HEK293 (cell line): ENCODE results near the gene MIEF2.
A peak's percentile ranks its signal among the peaks of the same experiment; 100 is the strongest.

Experiments
- GFI1B ChIP-seq: fragments of 450-650 bp; formaldehyde crosslinking; IDR thresholded peaks from 2 replicates; pipeline ENCODE4 v1.5.1; 2016; ENCODE audit warnings: missing biosample characterization, missing genetic modification characterization
- GLI4 ChIP-seq: fragments of 450-650 bp; formaldehyde crosslinking; IDR thresholded peaks from 2 replicates; pipeline ENCODE4 v1.5.1; 2016; ENCODE audit warnings: missing biosample characterization, missing genetic modification characterization
- IKZF3 ChIP-seq: fragments of 450-650 bp; IDR thresholded peaks from 2 replicates; pipeline ENCODE4 v1.5.0; 2018; ENCODE audit warnings: missing biosample characterization, mild to moderate bottlenecking, missing genetic modification characterization, moderate library complexity
- KLF10 ChIP-seq: fragments of 450-650 bp; IDR thresholded peaks from 2 replicates; pipeline ENCODE4 v1.5.1; 2018; ENCODE audit warnings: missing biosample characterization, mild to moderate bottlenecking, missing genetic modification characterization
- OSR2 ChIP-seq: fragments of 450-650 bp; formaldehyde crosslinking; IDR thresholded peaks from 2 replicates; pipeline ENCODE4 v1.5.1; 2016; ENCODE audit warnings: missing biosample characterization, missing genetic modification characterization
- RBAK ChIP-seq: fragments of 450-650 bp; formaldehyde crosslinking; IDR thresholded peaks from 2 replicates; pipeline ENCODE4 v1.5.1; 2016; ENCODE audit warnings: missing biosample characterization, missing genetic modification characterization
- REST ChIP-seq: fragments of 450-650 bp; formaldehyde crosslinking; IDR thresholded peaks from 2 replicates; pipeline ENCODE4 v1.5.1; 2016; ENCODE audit warnings: missing biosample characterization, missing genetic modification characterization
- SETDB1 ChIP-seq: IDR thresholded peaks from one replicate; pipeline ENCODE4 v1.6.1; 2017; ENCODE audit warnings: mild to moderate bottlenecking, low read length, moderate library complexity, mixed read lengths; ENCODE audit not compliant: insufficient read length
- WT1 ChIP-seq: fragments of 450-650 bp; formaldehyde crosslinking; IDR thresholded peaks from 2 replicates; pipeline ENCODE4 v1.5.1; 2016; ENCODE audit warnings: missing biosample characterization, missing genetic modification characterization
- YY1 ChIP-seq: fragments of 450-650 bp; formaldehyde crosslinking; IDR thresholded peaks from 2 replicates; pipeline ENCODE4 v1.5.1; 2018; ENCODE audit warnings: missing biosample characterization, missing genetic modification characterization
- ZBTB21 ChIP-seq: fragments of 450-650 bp; formaldehyde crosslinking; IDR thresholded peaks from 2 replicates; pipeline ENCODE4 v1.5.1; 2017; ENCODE audit warnings: missing biosample characterization, missing genetic modification characterization
- ZBTB26 ChIP-seq: fragments of 450-650 bp; formaldehyde crosslinking; optimal IDR thresholded peaks from 2 replicates; pipeline ENCODE3; 2016; ENCODE audit warnings: missing biosample characterization, mild to moderate bottlenecking, missing genetic modification characterization
- ZBTB48 ChIP-seq: fragments of 450-650 bp; formaldehyde crosslinking; IDR thresholded peaks from 2 replicates; pipeline ENCODE4 v1.5.1; 2016; ENCODE audit warnings: missing biosample characterization, missing genetic modification characterization
- ZBTB6 ChIP-seq: fragments of 450-650 bp; formaldehyde crosslinking; IDR thresholded peaks from 2 replicates; pipeline ENCODE4 v1.5.1; 2017; ENCODE audit warnings: missing biosample characterization, missing genetic modification characterization
- ZBTB7A ChIP-seq: fragments of 450-650 bp; formaldehyde crosslinking; IDR thresholded peaks from 2 replicates; pipeline ENCODE4 v1.5.1; 2016; ENCODE audit warnings: low read depth, missing biosample characterization, missing genetic modification characterization
- ZFP69B ChIP-seq: fragments of 450-650 bp; formaldehyde crosslinking; IDR thresholded peaks from 2 replicates; pipeline ENCODE4 v1.5.1; 2016; ENCODE audit warnings: missing biosample characterization, missing genetic modification characterization
- ZNF2 ChIP-seq: fragments of 450-650 bp; formaldehyde crosslinking; IDR thresholded peaks from 2 replicates; pipeline ENCODE4 v1.5.1; 2016; ENCODE audit warnings: missing biosample characterization, missing genetic modification characterization
- ZNF26 ChIP-seq: fragments of 450-650 bp; formaldehyde crosslinking; IDR thresholded peaks from 2 replicates; pipeline ENCODE4 v1.5.1; 2016; ENCODE audit warnings: missing biosample characterization, missing genetic modification characterization
- ZNF423 ChIP-seq: fragments of 450-650 bp; formaldehyde crosslinking; IDR thresholded peaks from 2 replicates; pipeline ENCODE4 v1.5.1; 2016; ENCODE audit warnings: missing biosample characterization, missing genetic modification characterization
- ZNF558 ChIP-seq: fragments of 450-650 bp; formaldehyde crosslinking; IDR thresholded peaks from 2 replicates; pipeline ENCODE4 v1.5.1; 2016; ENCODE audit warnings: missing biosample characterization, missing genetic modification characterization
- ZSCAN23 ChIP-seq: fragments of 450-650 bp; formaldehyde crosslinking; IDR thresholded peaks from 2 replicates; pipeline ENCODE4 v1.5.1; 2016; ENCODE audit warnings: missing biosample characterization, missing genetic modification characterization
- ZSCAN30 ChIP-seq: fragments of 450-650 bp; IDR thresholded peaks from 2 replicates; pipeline ENCODE4 v1.5.1; 2018; ENCODE audit warnings: missing biosample characterization, mild to moderate bottlenecking, missing genetic modification characterization, moderate library complexity
- TF ChIP-seq, protein P1 (sequence below): fragments of 450-650 bp; formaldehyde crosslinking; IDR thresholded peaks from 2 replicates; pipeline ENCODE4 v1.5.1; 2016; ENCODE audit warnings: missing biosample characterization, missing genetic modification characterization, borderline replicate concordance
- TF ChIP-seq, protein P2 (sequence below): fragments of 450-650 bp; formaldehyde crosslinking; IDR thresholded peaks from 2 replicates; pipeline ENCODE4 v1.5.1; 2016; ENCODE audit warnings: missing biosample characterization, missing genetic modification characterization
- TF ChIP-seq, protein P3 (sequence below): fragments of 450-650 bp; formaldehyde crosslinking; IDR thresholded peaks from 2 replicates; pipeline ENCODE4 v1.5.1; 2016; ENCODE audit warnings: missing biosample characterization, missing genetic modification characterization

The MIEF2 gene

DNA sequence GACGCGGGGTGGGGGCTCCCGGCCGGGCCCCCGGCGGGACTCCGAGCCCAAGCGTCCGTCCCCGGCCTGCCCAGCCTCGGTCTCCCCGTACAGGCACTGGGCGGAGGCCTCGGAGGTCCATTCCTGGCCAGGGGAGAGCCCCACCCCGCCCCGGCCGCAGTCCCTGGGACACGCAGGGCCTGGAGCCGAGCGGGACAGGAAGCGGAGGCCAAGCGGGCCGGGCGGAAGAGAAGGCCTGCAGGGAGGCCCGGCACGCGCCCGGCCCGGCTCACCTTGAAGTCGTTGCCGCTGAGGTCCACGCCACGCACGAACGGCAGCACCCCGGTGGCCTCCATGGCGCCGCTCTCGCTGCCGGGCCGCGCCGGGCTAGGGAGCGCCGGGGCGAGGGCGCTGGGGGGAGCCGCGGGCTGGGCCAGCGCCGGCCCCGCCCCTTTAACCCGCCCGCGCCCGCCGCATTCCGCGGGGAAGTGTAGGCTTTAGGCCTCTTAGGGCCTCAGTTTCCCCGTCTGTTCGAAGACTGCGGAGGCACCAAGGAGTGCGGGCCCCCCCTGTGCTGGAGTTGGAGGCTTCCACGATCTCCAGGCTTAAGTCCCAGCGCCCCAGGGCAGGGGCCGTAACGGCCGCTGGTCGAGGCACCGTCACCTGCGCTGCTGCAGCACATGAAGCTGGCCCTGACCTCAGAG, 2.0 kb upstream of the MIEF2 start, which contains the start of gene FLII (continued):
- TF ChIP-seq ZNF26 (tag by site-specific recombination) (no peak), OSR2 (no peak), GFI1B (tag by site-specific recombination) (no peak), YY1 (tag by site-specific recombination) (peak; percentile 68), ZBTB7A (no peak), RBAK (tag by site-specific recombination) (no peak), ZBTB48 (tag by site-specific recombination) (peak; percentile 74), ZSCAN30 (tag by site-specific recombination) (peak; percentile 35), KLF10 (tag by site-specific recombination) (peak; percentile 54; the same call in 1 of the 2 replicates), ZBTB6 (tag by site-specific recombination) (0 out of 2 replicates have a peak, but pooled peaks have one; percentile 8), ZNF558 (no peak), WT1 (tag by site-specific recombination) (no peak), IKZF3 (tag by site-specific recombination) (peak; percentile 14; the same call in 1 of the 2 replicates), ZSCAN23 (no peak), ZNF423 (no peak), GLI4 (tag by site-specific recombination) (no peak), SETDB1 (no peak), REST (0 out of 2 replicates have a peak, but pooled peaks have one; percentile 15), ZBTB26 (tag by site-specific recombination) (peak; percentile 85), ZBTB21 (tag by site-specific recombination) (no peak), ZFP69B (no peak), ZNF2 (tag by site-specific recombination) (0 out of 2 replicates have a peak, but pooled peaks have one; percentile 25)
- TF ChIP-seq, protein P1, sequence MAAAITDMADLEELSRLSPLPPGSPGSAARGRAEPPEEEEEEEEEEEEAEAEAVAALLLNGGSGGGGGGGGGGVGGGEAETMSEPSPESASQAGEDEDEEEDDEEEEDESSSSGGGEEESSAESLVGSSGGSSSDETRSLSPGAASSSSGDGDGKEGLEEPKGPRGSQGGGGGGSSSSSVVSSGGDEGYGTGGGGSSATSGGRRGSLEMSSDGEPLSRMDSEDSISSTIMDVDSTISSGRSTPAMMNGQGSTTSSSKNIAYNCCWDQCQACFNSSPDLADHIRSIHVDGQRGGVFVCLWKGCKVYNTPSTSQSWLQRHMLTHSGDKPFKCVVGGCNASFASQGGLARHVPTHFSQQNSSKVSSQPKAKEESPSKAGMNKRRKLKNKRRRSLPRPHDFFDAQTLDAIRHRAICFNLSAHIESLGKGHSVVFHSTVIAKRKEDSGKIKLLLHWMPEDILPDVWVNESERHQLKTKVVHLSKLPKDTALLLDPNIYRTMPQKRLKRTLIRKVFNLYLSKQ (tag by site-specific recombination) = no peak
- TF ChIP-seq, protein P2, sequence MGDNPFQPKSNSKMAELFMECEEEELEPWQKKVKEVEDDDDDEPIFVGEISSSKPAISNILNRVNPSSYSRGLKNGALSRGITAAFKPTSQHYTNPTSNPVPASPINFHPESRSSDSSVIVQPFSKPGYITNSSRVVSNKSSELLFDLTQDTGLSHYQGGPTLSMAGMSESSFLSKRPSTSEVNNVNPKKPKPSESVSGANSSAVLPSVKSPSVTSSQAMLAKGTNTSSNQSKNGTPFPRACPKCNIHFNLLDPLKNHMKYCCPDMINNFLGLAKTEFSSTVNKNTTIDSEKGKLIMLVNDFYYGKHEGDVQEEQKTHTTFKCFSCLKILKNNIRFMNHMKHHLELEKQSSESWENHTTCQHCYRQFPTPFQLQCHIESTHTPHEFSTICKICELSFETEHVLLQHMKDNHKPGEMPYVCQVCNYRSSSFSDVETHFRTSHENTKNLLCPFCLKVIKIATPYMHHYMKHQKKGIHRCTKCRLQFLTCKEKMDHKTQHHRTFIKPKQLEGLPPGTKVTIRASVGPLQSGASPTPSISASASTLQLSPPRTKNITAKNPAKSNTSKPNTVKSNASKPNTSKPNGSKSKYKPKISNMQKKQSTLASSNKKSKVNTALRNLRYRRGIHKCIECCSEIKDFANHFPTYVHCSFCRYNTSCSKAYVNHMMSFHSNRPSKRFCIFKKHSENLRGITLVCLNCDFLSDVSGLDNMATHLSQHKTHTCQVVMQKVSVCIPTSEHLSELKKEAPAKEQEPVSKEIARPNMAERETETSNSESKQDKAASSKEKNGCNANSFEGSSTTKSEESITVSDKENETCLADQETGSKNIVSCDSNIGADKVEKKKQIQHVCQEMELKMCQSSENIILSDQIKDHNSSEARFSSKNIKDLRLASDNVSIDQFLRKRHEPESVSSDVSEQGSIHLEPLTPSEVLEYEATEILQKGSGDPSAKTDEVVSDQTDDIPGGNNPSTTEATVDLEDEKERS (tag by site-specific recombination) = no peak
- TF ChIP-seq, protein P3, sequence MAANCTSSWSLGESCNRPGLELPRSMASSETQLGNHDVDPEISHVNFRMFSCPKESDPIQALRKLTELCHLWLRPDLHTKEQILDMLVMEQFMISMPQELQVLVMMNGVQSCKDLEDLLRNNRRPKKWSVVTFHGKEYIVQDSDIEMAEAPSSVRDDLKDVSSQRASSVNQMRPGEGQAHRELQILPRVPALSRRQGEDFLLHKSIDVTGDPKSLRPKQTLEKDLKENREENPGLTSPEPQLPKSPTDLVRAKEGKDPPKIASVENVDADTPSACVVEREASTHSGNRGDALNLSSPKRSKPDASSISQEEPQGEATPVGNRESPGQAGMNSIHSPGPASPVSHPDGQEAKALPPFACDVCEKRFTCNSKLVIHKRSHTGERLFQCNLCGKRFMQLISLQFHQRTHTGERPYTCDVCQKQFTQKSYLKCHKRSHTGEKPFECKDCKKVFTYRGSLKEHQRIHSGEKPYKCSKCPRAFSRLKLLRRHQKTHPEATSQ (tag by site-specific recombination) = 0 out of 2 replicates have a peak, but pooled peaks have one; percentile 15
